Breast epithelium (tissue), 4 donors: ENCODE data around the gene GNB1. TPM values are rescaled to one million over a fixed set of nuclear protein-coding genes. Genes with fewer than 3 reads are reported as not detected.

Source experiments
- DNase-seq, 2 donors: peaks; one replicate each; pipeline ENCODE4 v3.0.0-alpha.2; 2019; ENCODE audit warnings: low spot score in 2 of 2
- H3K27ac ChIP-seq, 2 donors: fragments of 200-600 bp; sonication (generic) in 1 of 2; one replicate each; pipeline ENCODE4 v1.5.1; 2016 to 2019; ENCODE audit warnings: mild to moderate bottlenecking in 1 of 2
- H3K27me3 ChIP-seq, 2 donors: fragments of 200-600 bp; sonication (generic) in 1 of 2; one replicate each; pipeline versions ENCODE4 v1.5.1 to v1.6.0; 2017 to 2019; ENCODE audit warnings: control low read depth in 1 of 2, mild to moderate bottlenecking in 1 of 2
- H3K36me3 ChIP-seq: fragments of 200-600 bp; one replicate; pipeline ENCODE4 v1.5.1; 2019
- H3K4me1 ChIP-seq, 2 donors: fragments of 200-600 bp; sonication (generic); one replicate each; pipeline ENCODE4 v1.5.1; 2016 to 2019; ENCODE audit warnings: control low read depth in 1 of 2
- H3K4me3 ChIP-seq, 3 donors: fragments of 200-600 bp; sonication (generic); 1 replicate in 2 of 3; 2 replicates in 1 of 3; pipeline ENCODE4 v1.5.1; 2016 to 2019; ENCODE audit warnings: mild to moderate bottlenecking in 3 of 3, moderate library complexity in 2 of 3
- H3K9me3 ChIP-seq, 2 donors: fragments of 200-600 bp; sonication (generic) in 1 of 2; one replicate each; pipeline ENCODE4 v1.5.1; 2016 to 2019; ENCODE audit warnings: control low read depth in 1 of 2
- CTCF ChIP-seq, 3 donors: fragments of 450-650 bp; IDR thresholded peaks; one replicate each; pipeline ENCODE4 v1.5.1; 2016 to 2017; ENCODE audit warnings: antibody characterized with exemption in 3 of 3, mild to moderate bottlenecking in 3 of 3, moderate library complexity in 3 of 3
- POLR2A ChIP-seq: fragments of 450-650 bp; IDR thresholded peaks from one replicate; pipeline ENCODE4 v1.6.1; 2016; ENCODE audit warnings: antibody characterized with exemption, mild to moderate bottlenecking, moderate library complexity
- POLR2AphosphoS5 ChIP-seq, 3 donors: sonication (generic); formaldehyde crosslinking; IDR thresholded peaks; one replicate each; pipeline ENCODE4 v1.6.1; 2017; ENCODE audit warnings: antibody characterized with exemption in 3 of 3
- intact Hi-C: fragments of 100-400 bp; cut with DNase I; formaldehyde crosslinking; loops from one replicate; pipeline ENCODE4 v1.15.1; 2023; ENCODE audit warnings: low total_unique reads
- total RNA-seq, 3 donors: library from RNA; depleted of rRNA; stranded (reverse); fragments of >200 nt; gene quantifications; one replicate each; pipeline ENCODE4 v1.1.0, GENCODE V29; 2016

GNB1 gene
- total RNA-seq, 3 donors from 2014 or later: 108 to 138 (median 123) TPM

- DNase-seq: no peak
- Histone ChIP-seq H3K4me1 (no peaks in the 10 kb centered on the region), H3K36me3 (no peaks in the 10 kb centered on the region), H3K9me3 (no peaks in the 10 kb centered on the region), H3K27ac (no peak overlapping the region), H3K4me3 (no peak overlapping the region), H3K27me3 (no peaks in the 10 kb centered on the region)
- intact Hi-C loops: no loop called here
- TF ChIP-seq CTCF (IDR thresholded peaks at IDR 0.05): no peak
These were observed 73.7 kb downstream of the GNB1 start for GRCh38 chr1:1817221-1817620.

GRCh38 chr1:1815606-1816281 is 75.1 kb downstream of the GNB1 start:
- TF ChIP-seq POLR2A (no peak), POLR2AphosphoS5 (IDR thresholded peaks at IDR 0.05) (no peak), CTCF (IDR thresholded peaks at IDR 0.05) (no peak)
- no peaks in the 10 kb centered on the region for H3K36me3 ChIP-seq
- H3K27me3 ChIP-seq: no peaks in the 10 kb centered on the region
- H3K4me3 ChIP-seq: no peak overlapping the region
- H3K9me3 ChIP-seq: no peaks in the 10 kb centered on the region
- no peak for DNase-seq
- no peaks in the 10 kb centered on the region for H3K4me1 ChIP-seq
- intact Hi-C loops: no loop called here
- H3K27ac ChIP-seq: no peak overlapping the region

- no peak for DNase-seq
- Histone ChIP-seq H3K4me3 (no peak overlapping the region), H3K36me3 (no peaks in the 10 kb centered on the region), H3K9me3 (no peaks in the 10 kb centered on the region), H3K27ac (no peak overlapping the region), H3K4me1 (no peaks in the 10 kb centered on the region), H3K27me3 (no peaks in the 10 kb centered on the region)
- TF ChIP-seq CTCF (IDR thresholded peaks at IDR 0.05): no peak
- TF ChIP-seq POLR2AphosphoS5 (IDR thresholded peaks at IDR 0.05): no peak
- TF ChIP-seq POLR2A: no peak
- intact Hi-C loops: no loop called here
These were observed 81.4 kb downstream of the GNB1 start for GRCh38 chr1:1809489-1809888.

GRCh38 chr1:1808206-1808605 is 82.7 kb downstream of the GNB1 start:
- Histone ChIP-seq H3K27me3 (no peaks in the 10 kb centered on the region), H3K4me1 (no peaks in the 10 kb centered on the region), H3K9me3 (no peaks in the 10 kb centered on the region), H3K4me3 (no peak overlapping the region), H3K27ac (no peak overlapping the region), H3K36me3 (no peaks in the 10 kb centered on the region)
- DNase-seq: no peak
- intact Hi-C loops: no loop called here
- TF ChIP-seq CTCF (IDR thresholded peaks at IDR 0.05): no peak
- TF ChIP-seq POLR2A: no peak
- no peak for TF ChIP-seq POLR2AphosphoS5 (IDR thresholded peaks at IDR 0.05)

- intact Hi-C loops: no loop called here
- TF ChIP-seq POLR2A (no peak), CTCF (IDR thresholded peaks at IDR 0.05) (no peak), POLR2AphosphoS5 (IDR thresholded peaks at IDR 0.05) (no peak)
- Histone ChIP-seq H3K9me3 (no peaks in the 10 kb centered on the region), H3K4me1 (no peaks in the 10 kb centered on the region), H3K27ac (no peak overlapping the region), H3K27me3 (no peaks in the 10 kb centered on the region), H3K4me3 (no peak overlapping the region), H3K36me3 (no peaks in the 10 kb centered on the region)
- no peak for DNase-seq
These were observed 84.0 kb downstream of the GNB1 start for GRCh38 chr1:1806890-1807289.
